Right lobe of liver (tissue), 6 donors: ENCODE data around the gene LRCH1. TPM values are rescaled to one million over a fixed set of nuclear protein-coding genes. Genes with fewer than 3 reads are reported as not detected.

Experiments used
- ATAC-seq, 4 donors: fragments of 200-7000 bp; cut with Tn5 transposase; one replicate each; pipeline ENCODE4 v1.9.1; 2020; ENCODE audit warnings: mild to moderate bottlenecking in 4 of 4, moderate library complexity in 4 of 4
- DNase-seq, 3 donors: peaks; one replicate each; pipeline ENCODE4 v3.0.0-alpha.2; 2020
- H3K27ac ChIP-seq, 3 donors: fragments of 200-600 bp; one replicate each; pipeline ENCODE4 v1.8.0; 2022
- H3K27me3 ChIP-seq, 2 donors: fragments of 200-600 bp; one replicate each; pipeline ENCODE4 v1.8.0; 2022
- H3K36me3 ChIP-seq, 4 donors: fragments of 200-600 bp; sonication (generic) in 1 of 4; one replicate each; pipeline versions ENCODE4 v1.5.1 to v1.8.0; 2017 to 2022; ENCODE audit warnings: control low read depth in 1 of 4
- H3K4me1 ChIP-seq, 4 donors: fragments of 200-600 bp; sonication (generic) in 1 of 4; one replicate each; pipeline versions ENCODE4 v1.5.1 to v1.8.0; 2017 to 2022; ENCODE audit warnings: control low read depth in 1 of 4
- H3K4me3 ChIP-seq, 3 donors: fragments of 200-600 bp; one replicate each; pipeline ENCODE4 v1.8.0; 2022
- H3K9me3 ChIP-seq, 4 donors: fragments of 200-600 bp; sonication (generic) in 1 of 4; one replicate each; pipeline versions ENCODE4 v1.5.1 to v1.8.0; 2017 to 2022; ENCODE audit warnings: control low read depth in 1 of 4
- POLR2A ChIP-seq: fragments of 450-650 bp; IDR thresholded peaks from one replicate; pipeline ENCODE4 v1.6.1; 2017; ENCODE audit warnings: antibody characterized with exemption, mild to moderate bottlenecking
- WGBS: methylation state at CpG from one replicate; pipeline ENCODE4 v1.1.6; 2018; ENCODE audit warnings: low coverage, low lambda C conversion rate; ENCODE audit not compliant: insufficient coverage; ENCODE audit errors: missing lambda C conversion rate; 5-methylcytosine and 5-hydroxymethylcytosine counted together
- intact Hi-C, 2 donors: fragments of 100-400 bp; cut with DNase I; formaldehyde crosslinking; loops; one replicate each; pipeline versions ENCODE4 v1.11.2 to v1.14.1; 2022
- total RNA-seq, 6 experiments: library from RNA; depleted of rRNA in 2 of 6; stranded (reverse); fragments of >200 nt in 2 of 6; fragmentation: NEBNext Ultra II Directional in 3 of 6; extraction: Animal tissue kit (Norgen Biotek cat#: 25700) in 3 of 6; gene quantifications; one replicate each; pipeline versions ENCODE4 v1.1.0 to v1.2.4, GENCODE V29; 2016 to 2023
- TF ChIP-seq, protein P1 (sequence below), 4 donors: fragments of 200-600 bp in 3 of 4; fragments of 450-650 bp in 1 of 4; IDR thresholded peaks; one replicate each; pipeline versions ENCODE4 v1.5.1 to v1.8.0; 2016 to 2022; ENCODE audit warnings: antibody characterized with exemption in 4 of 4, mild to moderate bottlenecking in 2 of 4
- donor health status: DM: no; HTN: yes; CAD: no.
- donor health status: DM: no; HTN: no; CAD: no.
- donor health status: DM: no; HTN: no; CAD: no.
- donor health status: DM: no; HTN: yes; CAD: no.
- donor health status: DM: no; HTN: yes; CAD: no.

LRCH1 gene
- total RNA-seq, 6 experiments from 2014 or later: 5.4 to 9.6 (median 7.7) TPM

DNA sequence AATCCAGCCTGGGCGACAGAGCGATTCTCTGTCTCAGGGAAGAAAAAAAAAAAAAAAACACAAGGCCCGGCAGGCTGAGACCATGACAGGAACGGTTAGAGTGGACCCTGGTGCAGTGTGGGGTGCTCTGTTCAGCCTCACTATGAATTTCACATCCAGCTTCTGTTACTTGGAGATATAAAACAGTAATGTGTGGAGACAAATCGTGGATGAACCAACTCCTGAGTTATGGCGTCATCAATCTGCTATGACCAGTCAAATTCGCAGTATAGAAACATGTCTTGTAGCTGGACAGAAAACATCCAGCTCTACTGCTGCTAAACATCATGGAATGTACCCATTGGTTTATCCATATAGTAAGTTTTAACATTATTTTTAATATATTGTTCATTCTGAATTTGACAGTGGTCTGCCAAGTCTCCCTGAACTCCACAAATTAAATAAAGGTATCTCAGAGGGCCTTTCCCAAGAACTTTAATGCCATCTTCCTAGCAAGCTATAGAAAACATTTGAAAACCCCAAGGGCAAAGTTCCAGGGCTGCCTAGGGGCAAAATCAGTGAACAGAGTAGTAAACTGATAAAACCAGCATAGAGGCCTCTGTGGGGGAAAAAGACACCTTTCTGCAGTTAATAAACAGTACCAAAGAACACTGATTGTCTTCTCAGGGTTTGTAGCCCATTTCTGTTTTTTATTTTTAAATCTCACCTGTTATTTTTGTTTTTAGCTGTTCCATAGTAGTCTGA is 75.8 kb downstream of the LRCH1 start:
- no peak for DNase-seq
- H3K27ac ChIP-seq: no peak overlapping the region

DNA sequence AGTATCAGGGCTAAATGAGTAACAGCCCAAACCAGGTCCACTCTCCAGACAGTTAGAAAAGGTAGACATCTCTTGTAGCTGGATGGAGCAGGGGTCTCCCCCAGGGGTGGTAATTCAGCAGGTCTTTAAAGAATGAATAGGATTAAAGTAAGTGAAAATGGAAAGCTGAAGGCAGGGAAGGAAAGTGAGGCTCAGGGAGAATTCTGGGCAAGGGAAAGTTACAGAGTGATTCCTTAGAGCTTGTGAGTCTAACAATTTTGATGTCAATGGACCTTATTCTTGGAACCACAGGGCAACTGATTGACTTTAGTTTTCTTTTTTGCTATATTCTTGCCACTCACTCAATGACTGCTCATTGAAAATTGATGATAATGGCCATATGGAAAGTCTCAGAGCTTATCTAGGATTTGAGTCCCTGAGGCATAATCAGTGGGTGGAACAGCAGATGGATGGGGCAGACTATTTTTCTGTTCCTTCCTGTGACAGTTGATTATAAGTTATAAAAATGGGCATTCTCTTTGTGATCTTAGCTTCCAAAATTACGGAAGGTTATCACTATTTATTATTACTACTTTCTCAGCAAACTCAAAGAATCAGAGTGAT is 76.9 kb downstream of the LRCH1 start:
- no peak for TF ChIP-seq POLR2A
- TF ChIP-seq, protein P1, sequence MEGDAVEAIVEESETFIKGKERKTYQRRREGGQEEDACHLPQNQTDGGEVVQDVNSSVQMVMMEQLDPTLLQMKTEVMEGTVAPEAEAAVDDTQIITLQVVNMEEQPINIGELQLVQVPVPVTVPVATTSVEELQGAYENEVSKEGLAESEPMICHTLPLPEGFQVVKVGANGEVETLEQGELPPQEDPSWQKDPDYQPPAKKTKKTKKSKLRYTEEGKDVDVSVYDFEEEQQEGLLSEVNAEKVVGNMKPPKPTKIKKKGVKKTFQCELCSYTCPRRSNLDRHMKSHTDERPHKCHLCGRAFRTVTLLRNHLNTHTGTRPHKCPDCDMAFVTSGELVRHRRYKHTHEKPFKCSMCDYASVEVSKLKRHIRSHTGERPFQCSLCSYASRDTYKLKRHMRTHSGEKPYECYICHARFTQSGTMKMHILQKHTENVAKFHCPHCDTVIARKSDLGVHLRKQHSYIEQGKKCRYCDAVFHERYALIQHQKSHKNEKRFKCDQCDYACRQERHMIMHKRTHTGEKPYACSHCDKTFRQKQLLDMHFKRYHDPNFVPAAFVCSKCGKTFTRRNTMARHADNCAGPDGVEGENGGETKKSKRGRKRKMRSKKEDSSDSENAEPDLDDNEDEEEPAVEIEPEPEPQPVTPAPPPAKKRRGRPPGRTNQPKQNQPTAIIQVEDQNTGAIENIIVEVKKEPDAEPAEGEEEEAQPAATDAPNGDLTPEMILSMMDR (IDR thresholded peaks at IDR 0.05): no peak
- intact Hi-C loops: no loop called here
- peaks cover 0 to 6% (median 0%) of the 10 kb centered on the region in 4 donors for H3K4me1 ChIP-seq
- no peak overlapping the region for H3K4me3 ChIP-seq
- no peaks in the 10 kb centered on the region for H3K36me3 ChIP-seq
- WGBS: 75% methylated on average over 1 of the region's 1 CpG
- H3K27ac ChIP-seq: no peak overlapping the region
- H3K27me3 ChIP-seq: no peaks in the 10 kb centered on the region
- DNase-seq (no peak), ATAC-seq (no peak)
- H3K9me3 ChIP-seq: no peaks in the 10 kb centered on the region

More for the DNA sequence above, 75.8 kb downstream of the LRCH1 start:
- Histone ChIP-seq H3K4me1 (peaks cover 0 to 6% (median 0%) of the 10 kb centered on the region in 4 donors), H3K27me3 (no peaks in the 10 kb centered on the region), H3K36me3 (no peaks in the 10 kb centered on the region), H3K4me3 (no peak overlapping the region), H3K9me3 (no peaks in the 10 kb centered on the region)
- no peak for TF ChIP-seq POLR2A
- TF ChIP-seq, protein P1 (IDR thresholded peaks at IDR 0.05): no peak
- 91% methylated on average over 7 of the region's 7 CpGs for WGBS
- ATAC-seq: no peak
- intact Hi-C loops: no loop called here

DNA sequence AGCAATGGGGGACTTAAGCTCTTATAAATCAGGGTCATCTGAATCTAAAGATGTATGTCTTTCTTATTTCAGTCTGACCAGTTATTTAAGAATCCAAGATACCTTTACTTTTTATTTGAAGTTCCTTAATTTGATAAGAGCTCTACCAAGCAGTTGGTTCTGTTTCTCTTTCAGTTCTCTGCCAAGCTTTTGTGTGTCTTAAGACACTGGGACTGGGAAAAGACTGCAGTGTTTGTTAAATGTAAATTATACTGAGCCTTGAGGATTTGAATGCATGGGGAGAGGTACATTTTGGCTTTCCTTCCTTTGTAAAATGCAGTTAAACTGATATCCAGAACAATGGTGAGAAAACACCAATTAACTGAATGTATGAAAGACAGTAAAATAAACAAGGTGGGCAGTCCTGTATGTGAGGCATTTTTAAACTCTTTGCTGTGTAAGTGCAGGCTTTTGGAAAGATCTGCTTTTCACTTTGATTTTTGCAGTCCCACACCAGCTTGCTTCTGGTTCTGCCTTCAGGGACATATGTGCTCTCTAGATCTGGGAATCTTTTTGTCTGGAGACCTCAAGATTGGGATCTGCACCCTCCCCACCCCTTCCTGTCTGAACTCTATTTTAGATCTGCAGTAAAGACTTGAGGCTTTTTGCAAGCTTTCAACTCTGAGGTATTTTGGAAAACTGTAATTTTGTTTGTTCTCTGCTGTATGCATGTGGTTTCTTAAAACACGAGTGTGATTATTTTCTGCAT is 77.6 kb downstream of the LRCH1 start:
- WGBS: 0% methylated on average over 1 of the region's 1 CpG
- no peaks in the 10 kb centered on the region for H3K9me3 ChIP-seq
- no peak for DNase-seq
- no peak for TF ChIP-seq POLR2A
- TF ChIP-seq, protein P1 (IDR thresholded peaks at IDR 0.05): no peak
- H3K27me3 ChIP-seq: no peaks in the 10 kb centered on the region
- intact Hi-C loops: no loop called here
- no peak for ATAC-seq
- no peaks in the 10 kb centered on the region for H3K36me3 ChIP-seq
- H3K4me1 ChIP-seq: peaks cover 0 to 6% (median 0%) of the 10 kb centered on the region in 4 donors
- H3K4me3 ChIP-seq: no peak overlapping the region
- no peak overlapping the region for H3K27ac ChIP-seq

DNA sequence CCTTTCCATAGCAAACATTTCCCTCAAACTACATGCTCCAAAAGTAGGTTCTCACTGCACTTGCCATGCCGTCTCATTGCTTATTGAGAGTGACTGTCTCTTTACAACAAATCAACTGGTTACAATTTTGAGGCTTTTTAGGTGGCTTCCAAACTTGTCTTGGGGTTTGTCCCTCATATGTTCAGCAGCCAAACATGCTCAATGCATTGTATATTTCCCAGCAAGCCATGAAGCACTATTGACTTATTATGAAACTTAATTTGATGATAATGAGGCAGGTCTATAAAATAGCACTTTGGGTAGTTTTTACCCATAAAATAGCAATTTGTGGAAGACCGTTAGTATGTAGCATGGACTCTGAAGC is 78.2 kb downstream of the LRCH1 start:
- Histone ChIP-seq H3K36me3 (no peaks in the 10 kb centered on the region), H3K4me1 (peaks cover 0 to 6% (median 0%) of the 10 kb centered on the region in 4 donors), H3K9me3 (no peaks in the 10 kb centered on the region), H3K27me3 (no peaks in the 10 kb centered on the region), H3K27ac (no peak overlapping the region), H3K4me3 (no peak overlapping the region)
- no peak for TF ChIP-seq POLR2A
- TF ChIP-seq, protein P1 (IDR thresholded peaks at IDR 0.05): no peak
- intact Hi-C loops: no loop called here
- DNase-seq (no peak), ATAC-seq (no peak)
- 69% methylated on average over 2 of the region's 2 CpGs for WGBS
